OCI-LY1 (cell line): Measurements from ENCODE around the gene TSPAN5.

Experiments used
- H2AFZ ChIP-seq: fragments of 200-600 bp; sonication (generic), shearing (Covaris generic); 2 replicates; pipeline ENCODE4 v1.6.0; 2014; ENCODE audit warnings: antibody characterized with exemption, mild to moderate bottlenecking, low read length
- H3F3A ChIP-seq: fragments of 200-600 bp; sonication (generic), shearing (Covaris generic); 2 replicates; pipeline ENCODE4 v1.6.0; 2014; ENCODE audit warnings: mild to moderate bottlenecking, antibody characterized with exemption, low read length, moderate library complexity; ENCODE audit not compliant: insufficient read depth
- H3K27ac ChIP-seq: fragments of 200-600 bp; sonication (generic); 2 replicates; pipeline ENCODE4 v1.5.1; 2014; ENCODE audit warnings: low read length, mixed run types, mild to moderate bottlenecking, low read depth; ENCODE audit not compliant: poor library complexity, severe bottlenecking
- H3K27me3 ChIP-seq: fragments of 200-600 bp; sonication (generic); 2 replicates; pipeline ENCODE4 v1.6.0; 2014; ENCODE audit warnings: antibody characterized with exemption, mild to moderate bottlenecking, low read length, moderate library complexity; ENCODE audit not compliant: insufficient read depth
- H3K36me3 ChIP-seq: fragments of 200-600 bp; sonication (generic); 2 replicates; pipeline ENCODE4 v1.6.1; 2014; ENCODE audit warnings: mild to moderate bottlenecking, antibody characterized with exemption, low read length, moderate library complexity, mixed read lengths; ENCODE audit not compliant: insufficient read depth
- H3K4me1 ChIP-seq: fragments of 200-600 bp; sonication (generic); 2 replicates; pipeline ENCODE4 v1.5.1; 2014; ENCODE audit warnings: mild to moderate bottlenecking, low read length, moderate library complexity; ENCODE audit not compliant: insufficient read depth, severe bottlenecking
- H3K4me2 ChIP-seq: fragments of 200-600 bp; sonication (generic), shearing (Covaris generic); 2 replicates; pipeline ENCODE4 v1.6.1; 2014; ENCODE audit warnings: low read length
- H3K4me3 ChIP-seq: fragments of 200-600 bp; sonication (generic); 2 replicates; pipeline ENCODE4 v1.5.1; 2014; ENCODE audit warnings: low read length, low read depth, mild to moderate bottlenecking, mixed read lengths; ENCODE audit not compliant: poor library complexity, severe bottlenecking
- H3K79me2 ChIP-seq: fragments of 200-600 bp; shearing (Covaris generic); 2 replicates; pipeline ENCODE4 v1.6.1; 2016; ENCODE audit warnings: mixed run types, low read length, mixed read lengths; ENCODE audit not compliant: insufficient read depth
- H3K9ac ChIP-seq: fragments of 200-600 bp; sonication (generic), shearing (Covaris generic); 2 replicates; pipeline ENCODE4 v1.6.1; 2014; ENCODE audit warnings: mild to moderate bottlenecking, low read length, mixed read lengths
- H3K9me2 ChIP-seq: fragments of 200-600 bp; sonication (generic), shearing (Covaris generic); 2 replicates; pipeline ENCODE4 v1.6.1; 2014; ENCODE audit warnings: low read depth, mild to moderate bottlenecking, low read length, mixed read lengths
- H3K9me3 ChIP-seq: fragments of 200-600 bp; shearing (Covaris generic); 2 replicates; pipeline ENCODE4 v1.6.1; 2014; ENCODE audit warnings: low read length, mixed read lengths
- H4K20me1 ChIP-seq: fragments of 200-600 bp; sonication (generic), shearing (Covaris generic); 2 replicates; pipeline ENCODE4 v1.6.0; 2016; ENCODE audit warnings: mild to moderate bottlenecking, low read length; ENCODE audit not compliant: insufficient read depth
- CTCF ChIP-seq: fragments of 200-600 bp; sonication (generic), shearing (Covaris generic); IDR thresholded peaks from 2 replicates; pipeline ENCODE4 v1.5.1; 2017; ENCODE audit warnings: mild to moderate bottlenecking, antibody characterized with exemption, low read length, moderate library complexity, mixed read lengths
- EZH2 ChIP-seq: fragments of 200-600 bp; sonication (generic), shearing (Covaris generic); IDR thresholded peaks from 2 replicates; pipeline ENCODE4 v1.8.0; 2017; ENCODE audit warnings: borderline replicate concordance, mixed run types, mild to moderate bottlenecking, antibody characterized with exemption, low read length, moderate library complexity, mixed read lengths

Gene TSPAN5

GRCh38 chr4:98555798-98556445 is 102.5 kb downstream of the TSPAN5 start:
- H3K27me3 ChIP-seq = no peaks in the 10 kb centered on the region
- H3K4me1 ChIP-seq = no peaks in the 10 kb centered on the region
- H3K9ac ChIP-seq = no peak overlapping the region
- no peaks in the 10 kb centered on the region for H3K9me3 ChIP-seq
- no peak overlapping the region for H2AFZ ChIP-seq
- H4K20me1 ChIP-seq = no peaks in the 10 kb centered on the region
- no peaks in the 10 kb centered on the region for H3K36me3 ChIP-seq
- H3K4me3 ChIP-seq = no peak overlapping the region
- no peak overlapping the region for H3K4me2 ChIP-seq
- H3F3A ChIP-seq = no peaks in the 10 kb centered on the region
- no peaks in the 10 kb centered on the region for H3K9me2 ChIP-seq
- no peak overlapping the region for H3K27ac ChIP-seq
- no peaks in the 10 kb centered on the region for H3K79me2 ChIP-seq
- no peak for TF ChIP-seq CTCF

GRCh38 chr4:98546910-98547594 is 111.4 kb downstream of the TSPAN5 start:
- Histone ChIP-seq H3K4me1 (no peaks in the 10 kb centered on the region), H3K9ac (no peak overlapping the region), H3F3A (no peaks in the 10 kb centered on the region), H4K20me1 (no peaks in the 10 kb centered on the region), H3K9me3 (no peaks in the 10 kb centered on the region), H3K36me3 (no peaks in the 10 kb centered on the region), H3K79me2 (no peaks in the 10 kb centered on the region), H3K4me3 (no peak overlapping the region), H3K9me2 (no peaks in the 10 kb centered on the region), H2AFZ (no peak overlapping the region), H3K27ac (no peak overlapping the region), H3K4me2 (no peak overlapping the region), H3K27me3 (no peaks in the 10 kb centered on the region)
- TF ChIP-seq CTCF = no peak
- TF ChIP-seq EZH2 = no peak

GRCh38 chr4:98544818-98545414 is 113.5 kb downstream of the TSPAN5 start:
- no peak overlapping the region for H3K27ac ChIP-seq
- H3K27me3 ChIP-seq = no peaks in the 10 kb centered on the region
- no peaks in the 10 kb centered on the region for H3K79me2 ChIP-seq

More at GRCh38 chr4:98544818-98545414, 113.5 kb downstream of the TSPAN5 start:
- H3K9me3 ChIP-seq = no peaks in the 10 kb centered on the region
- no peaks in the 10 kb centered on the region for H3K36me3 ChIP-seq
- no peak overlapping the region for H3K9ac ChIP-seq
- no peaks in the 10 kb centered on the region for H4K20me1 ChIP-seq
- H3K4me2 ChIP-seq = no peak overlapping the region
- TF ChIP-seq EZH2 = no peak
- TF ChIP-seq CTCF = no peak
- H3F3A ChIP-seq = no peaks in the 10 kb centered on the region
- no peaks in the 10 kb centered on the region for H3K4me1 ChIP-seq
- no peak overlapping the region for H3K4me3 ChIP-seq
- H2AFZ ChIP-seq = no peak overlapping the region
- no peaks in the 10 kb centered on the region for H3K9me2 ChIP-seq
